K562 (cell line): ENCODE measurements around the gene RIT2. TPM values are rescaled to one million over a fixed set of nuclear protein-coding genes. Genes with fewer than 3 reads are reported as not detected.

Experiments used
- ATAC-seq: fragments of 200-7000 bp; cut with Tn5 transposase; 3 replicates; pipeline ENCODE4 v1.9.1; 2020; ENCODE audit warnings: moderate library complexity
- BruUV-seq: library from RNA; stranded (reverse); fragments of 400-500 nt; replicated peaks from 2 replicates; lab custom pipeline; 2021; lab: Mats Ljungman, UMichigan
- CTCF ChIA-PET: fragments of 300-600 bp; formaldehyde crosslinking; extraction: SDS; loops from one replicate; lab custom pipeline; 2021; ENCODE audit warnings: low intra/inter-chr PET ratio; lab: Yijun Ruan, JAX
- POLR2A ChIA-PET: fragments of 300-600, 350-650 bp; sonication (Branson Sonifier 250); formaldehyde crosslinking; extraction: SDS; loops from one replicate; lab custom pipeline; 2021; ENCODE audit warnings: antibody characterized with exemption, inconsistent platforms; lab: Yijun Ruan, JAX
- DNase-seq, 4 experiments: peaks; one replicate each; pipeline versions ENCODE4 v3.0.0 to v3.0.0-alpha.2; 2011 to 2018; ENCODE audit warnings: low spot score in 3 of 4, mixed read lengths in 3 of 4; ENCODE audit errors: extremely low read depth in 1 of 4
- FAIRE-seq: peaks from 2 replicates; lab custom pipeline; 2011; peaks lifted over from hg19 to GRCh38; lab: Jason Lieb, UNC
- H2AFZ ChIP-seq: 2 replicates; pipeline ENCODE4 v1.6.0; 2011; ENCODE audit warnings: low read depth, low read length, control low read depth, inconsistent platforms
- H3K27ac ChIP-seq: fragments of 200-600 bp; 3 replicates; pipeline ENCODE4 v1.8.0; 2011; ENCODE audit warnings: low read depth, mild to moderate bottlenecking, control low read depth, inconsistent platforms, low read length, moderate library complexity, mixed read lengths; ENCODE audit errors: extremely low read depth
- H3K27me3 ChIP-seq, 2 experiments: fragments of 300-600 bp in 1 of 2; 2 replicates in 1 of 2; 3 replicates in 1 of 2; pipeline versions ENCODE4 v1.6.0 to v1.8.0; 2011; ENCODE audit warnings: inconsistent platforms in 2 of 2, low read length in 2 of 2, mild to moderate bottlenecking in 1 of 2, mixed read lengths in 1 of 2, moderate library complexity in 1 of 2; ENCODE audit not compliant: control insufficient read depth in 2 of 2, insufficient read depth in 2 of 2
- H3K36me3 ChIP-seq: fragments of 300-600 bp; 3 replicates; pipeline ENCODE4 v1.8.0; 2011; ENCODE audit warnings: mild to moderate bottlenecking, low read length, inconsistent platforms; ENCODE audit not compliant: control insufficient read depth, insufficient read depth
- H3K4me1 ChIP-seq, 2 experiments: fragments of 200-600 bp in 1 of 2; replicated peaks in 1 of 2; 2 replicates in 1 of 2; 3 replicates in 1 of 2; pipeline versions ENCODE4 v1.5.1 to v1.8.0; 2011; ENCODE audit warnings: inconsistent platforms in 2 of 2, low read length in 2 of 2, mild to moderate bottlenecking in 1 of 2, mixed read lengths in 1 of 2, moderate library complexity in 1 of 2; ENCODE audit not compliant: control insufficient read depth in 2 of 2, insufficient read depth in 2 of 2
- H3K4me2 ChIP-seq: 2 replicates; pipeline ENCODE4 v1.6.1; 2011; ENCODE audit warnings: low read length, control low read depth, inconsistent platforms, mixed read lengths; ENCODE audit not compliant: insufficient read depth
- H3K4me3 ChIP-seq: fragments of 200-600 bp; sonication (generic), shearing (Covaris generic); 2 replicates; pipeline ENCODE4 v1.5.1; 2016; ENCODE audit warnings: control low read depth, inconsistent platforms
- H3K79me2 ChIP-seq: fragments of 200-600 bp; 3 replicates; pipeline ENCODE4 v1.8.0; 2011; ENCODE audit warnings: low read length, inconsistent platforms; ENCODE audit not compliant: control insufficient read depth, insufficient read depth
- H3K9ac ChIP-seq, 2 experiments: 2 replicates each; pipeline versions ENCODE4 v1.6.0 to v1.6.1; 2011; ENCODE audit warnings: low read depth in 2 of 2, low read length in 2 of 2, control low read depth in 1 of 2, inconsistent platforms in 1 of 2, mild to moderate bottlenecking in 1 of 2, mixed read lengths in 1 of 2; ENCODE audit not compliant: insufficient read depth in 1 of 2
- H3K9me1 ChIP-seq: one replicate; pipeline ENCODE4 v1.6.0; 2011; ENCODE audit warnings: inconsistent platforms, mild to moderate bottlenecking, low read length, moderate library complexity; ENCODE audit not compliant: control insufficient read depth, insufficient read depth
- H3K9me3 ChIP-seq: replicated peaks from 2 replicates; pipeline ENCODE4 v1.5.1; 2011; ENCODE audit warnings: low read depth, low read length, inconsistent platforms; ENCODE audit not compliant: control insufficient read depth, insufficient read depth
- H4K20me1 ChIP-seq: replicated peaks from 2 replicates; pipeline ENCODE4 v1.6.1; 2011; ENCODE audit warnings: low read length, inconsistent platforms, mixed read lengths; ENCODE audit not compliant: control insufficient read depth, insufficient read depth
- NR1H2 ChIP-seq: sonication (generic); formaldehyde crosslinking; IDR thresholded peaks from 2 replicates; pipeline ENCODE4 v1.4.0; 2020; ENCODE audit warnings: mild to moderate bottlenecking, missing genetic modification reagents
- NR2C2 ChIP-seq, 2 experiments: fragments of 200-800 bp in 1 of 2; sonication (Bioruptor generic) in 1 of 2; sonication (generic) in 1 of 2; formaldehyde crosslinking in 1 of 2; IDR thresholded peaks; 2 replicates each; pipeline versions ENCODE4 v1.6.1 to v1.8.0; 2016 to 2022; ENCODE audit warnings: mild to moderate bottlenecking in 1 of 2, missing compliant biosample characterization in 1 of 2, missing genetic modification characterization in 1 of 2, missing genetic modification reagents in 1 of 2
- whole genome bisulfite sequencing: fragments of 100-300 bp; shearing (Covaris generic); methylation state at CpG from one replicate; pipeline ENCODE4 v1.1.6; 2016; ENCODE audit warnings: low coverage, mixed read lengths; ENCODE audit not compliant: insufficient coverage; ENCODE audit errors: missing lambda C conversion rate; 5-methylcytosine and 5-hydroxymethylcytosine counted together
- in situ Hi-C: fragments of 300-500 bp; cut with MboI; formaldehyde crosslinking; loops from 4 replicates; pipeline ENCODE4 v1.15.0; 2018; ENCODE audit warnings: inconsistent platforms, mixed read lengths
- intact Hi-C: fragments of 100-400 bp; cut with micrococcal nuclease; formaldehyde crosslinking; loops from 2 replicates; pipeline ENCODE4 v1.14.2; 2022
- polyA plus RNA-seq, 8 experiments: library from polyadenylated mRNA; depleted of rRNA in 4 of 8; stranded (reverse) in 5 of 8; unstranded in 3 of 8; fragments of >200 nt; fragmentation: Nextera tagmentation in 2 of 8; fragmentation: Illumina TruSeq in 1 of 8; extraction: Ambion mirVana in 2 of 8; extraction: Trizol in 1 of 8; gene quantifications; 2 replicates each; pipeline versions ENCODE4 v1.2.1 to v1.2.3, GENCODE V29; 2011 to 2014; ENCODE audit warnings: inconsistent platforms in 1 of 8, missing spikeins in 1 of 8
- total RNA-seq, 7 experiments: library from RNA; depleted of rRNA in 6 of 7; stranded (reverse); fragments of >200 nt in 6 of 7; fragmentation: Illumina TruSeq in 2 of 7; extraction: Trizol in 2 of 7; gene quantifications; 2 replicates each; pipeline versions ENCODE4 v1.2.1 to v1.2.3, GENCODE V29; 2011 to 2021; ENCODE audit warnings: low replicate concordance in 1 of 7

The RIT2 gene
- total and polyA plus RNA-seq, 9 of the 15 experiments (the other 6 are each of a cell fraction or from before 2014, with no cell fraction given), result not detected

GRCh38 chr18:42882122-42882521, 233.4 kb downstream of the RIT2 start:
- no peak for ATAC-seq
- no peaks in the 10 kb centered on the region for H3K79me2 ChIP-seq
- H3K4me1 ChIP-seq, result no peaks in the 10 kb centered on the region
- H3K4me3 ChIP-seq, result no peak overlapping the region
- no peak overlapping the region for H3K27ac ChIP-seq
- no peak for TF ChIP-seq NR2C2 (CRISPR knock-in tag; IDR thresholded peaks at IDR 0.05)
- no peak for TF ChIP-seq NR2C2 (tag; IDR thresholded peaks at IDR 0.05)
- H3K4me2 ChIP-seq, result no peak overlapping the region
- H3K9ac ChIP-seq, result no peak overlapping the region
- H3K9me1 ChIP-seq, result no peaks in the 10 kb centered on the region
- CTCF ChIA-PET, result no interaction called here
- H3K9me3 ChIP-seq, result no peaks in the 10 kb centered on the region
- in situ Hi-C loops, result no loop called here
- no peak for FAIRE-seq
- no peaks in the 10 kb centered on the region for H3K27me3 ChIP-seq
- no peaks in the 10 kb centered on the region for H4K20me1 ChIP-seq
- WGBS, result 4% methylated on average over 2 of the region's 3 CpGs
- no peak overlapping the region for H2AFZ ChIP-seq
- no peak for DNase-seq
- no peaks in the 10 kb centered on the region for H3K36me3 ChIP-seq
- intact Hi-C loops, result no loop called here
- no TSS peak for BruUV-seq
- POLR2A ChIA-PET, result no interaction called here

- in situ Hi-C loops, result no loop called here
- intact Hi-C loops, result no loop called here
- Histone ChIP-seq H3K27ac (no peak overlapping the region), H3K36me3 (no peaks in the 10 kb centered on the region), H3K27me3 (no peaks in the 10 kb centered on the region), H3K4me1 (no peaks in the 10 kb centered on the region), H3K9ac (no peak overlapping the region), H3K79me2 (no peaks in the 10 kb centered on the region), H3K9me3 (no peaks in the 10 kb centered on the region), H3K4me2 (no peak overlapping the region), H2AFZ (no peak overlapping the region), H3K4me3 (no peak overlapping the region), H3K9me1 (no peaks in the 10 kb centered on the region), H4K20me1 (no peaks in the 10 kb centered on the region)
- BruUV-seq, result no TSS peak
- no peak for DNase-seq
- TF ChIP-seq NR1H2 (CRISPR knock-in tag), result no peak
- no peak for FAIRE-seq
- no peak for ATAC-seq
- WGBS, result 0% methylated on average over 2 of the region's 2 CpGs
- ChIA-PET CTCF (no interaction called here), POLR2A (no interaction called here)
Measured at GRCh38 chr18:42872838-42873237, 242.6 kb downstream of the RIT2 start.
